Mucosa of gallbladder (tissue), 1 donor: ENCODE data around the gene ZNF319. TPM values are rescaled to one million over a fixed set of nuclear protein-coding genes. Genes with fewer than 3 reads are reported as not detected.

Experiments
- DNase-seq: peaks from one replicate; pipeline ENCODE4 v3.0.0-alpha.2; 2020; ENCODE audit warnings: low spot score
- total RNA-seq: library from RNA; stranded (reverse); gene quantifications from one replicate; pipeline ENCODE4 v1.2.1, GENCODE V29; 2021
- donor health status: DM: no; HTN: no; CAD: no.

The ZNF319 gene
- 12.1 TPM for total RNA-seq

- DNase-seq = no peak
Measured at GRCh38 chr16:57999971-58000705, at the start of gene ZNF319. TSS of gene ZNF319 (minus strand) at chr16:58000672. CDS start at chr16:57998265, 2,407 bp downstream.

DNA sequence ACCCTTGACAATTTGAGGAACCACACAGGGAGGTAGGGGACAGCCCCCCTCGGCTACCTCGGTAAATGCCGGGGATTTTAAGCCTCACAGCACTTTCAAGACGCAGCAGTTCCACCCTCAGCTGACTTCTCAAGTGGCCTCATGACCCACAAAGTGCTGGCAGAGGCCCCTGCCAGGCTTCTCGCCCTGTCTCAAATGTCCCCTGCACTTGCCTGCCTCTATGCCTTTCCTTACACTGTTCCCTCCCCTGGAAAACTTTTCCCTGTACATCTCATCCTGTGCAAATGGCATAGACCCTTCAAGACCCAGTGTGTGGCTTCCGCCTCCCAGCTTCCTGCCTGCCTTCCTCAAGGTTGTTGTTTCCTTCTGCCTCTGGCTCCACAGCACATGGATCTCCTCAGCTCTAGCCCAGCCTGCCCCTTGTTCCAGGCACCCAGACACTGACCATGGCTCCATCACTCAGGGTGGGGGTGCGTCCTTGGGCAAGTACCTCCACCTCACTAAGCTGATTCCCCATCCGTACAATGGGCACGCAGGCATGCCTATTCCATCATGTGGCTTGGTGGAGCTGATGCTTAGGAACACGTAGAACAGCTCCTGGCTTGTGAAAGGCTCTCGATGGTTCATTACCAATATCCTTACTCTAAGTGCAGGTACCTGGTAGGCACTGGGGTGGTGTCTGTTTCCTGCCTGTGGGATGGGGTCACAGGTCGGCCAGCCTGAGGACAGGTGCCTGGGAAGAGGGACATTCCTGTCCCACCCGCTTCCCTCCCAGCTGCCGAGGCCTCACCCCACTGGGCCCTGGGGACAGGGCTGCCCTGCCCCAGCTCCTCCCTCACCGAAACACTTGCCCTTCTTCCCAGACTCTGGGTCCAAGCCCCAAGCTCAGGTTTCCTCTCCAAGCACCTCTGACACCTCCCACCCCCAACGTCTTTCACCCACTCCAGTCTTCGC is 49.0 kb upstream of the ZNF319 start:
- DNase-seq = no peak

GRCh38 chr16:58048494-58049231 is 48.2 kb upstream of the ZNF319 start:
- no peak for DNase-seq

- no peak for DNase-seq
Measured at GRCh38 chr16:58047557-58048348, 47.3 kb upstream of the ZNF319 start.

GRCh38 chr16:58046936-58047335 is 46.5 kb upstream of the ZNF319 start:
- no peak for DNase-seq

- DNase-seq = no peak
Measured at GRCh38 chr16:58046054-58046881, 45.8 kb upstream of the ZNF319 start.

- DNase-seq = no peak
Measured at GRCh38 chr16:58045096-58045495, 44.6 kb upstream of the ZNF319 start.

GRCh38 chr16:58044266-58045019 is 44.0 kb upstream of the ZNF319 start:
- no peak for DNase-seq

DNA sequence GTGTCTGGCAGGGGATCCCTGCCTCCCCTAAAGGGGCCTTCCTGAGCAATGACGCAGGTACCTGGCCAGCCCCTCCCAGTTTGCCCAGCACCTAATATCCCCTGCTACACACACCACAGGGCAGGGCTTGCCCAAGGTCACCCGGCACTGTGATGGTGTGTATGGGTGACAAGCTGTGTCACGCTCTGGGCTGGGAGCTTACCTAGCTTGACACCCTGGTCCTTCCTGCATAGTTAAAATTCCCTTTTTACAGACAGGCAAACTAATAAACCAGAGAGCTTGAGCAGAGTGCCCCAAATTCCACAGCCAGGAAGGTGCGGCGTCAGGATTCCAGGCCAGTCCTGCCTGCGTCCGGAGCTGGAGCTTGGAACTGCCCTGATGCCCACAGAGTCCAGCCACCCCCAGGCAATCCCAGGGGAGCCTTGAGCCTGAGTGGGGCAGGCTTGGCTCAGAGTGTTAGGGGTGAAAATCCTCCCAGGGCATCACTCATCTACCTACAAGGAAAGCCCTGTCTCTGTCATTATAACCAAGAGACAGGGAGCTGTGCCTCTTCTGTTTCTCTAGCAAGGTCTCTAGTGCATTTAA is 43.2 kb upstream of the ZNF319 start:
- no peak for DNase-seq

GRCh38 chr16:58042886-58043515 is 42.5 kb upstream of the ZNF319 start:
- no peak for DNase-seq

DNA sequence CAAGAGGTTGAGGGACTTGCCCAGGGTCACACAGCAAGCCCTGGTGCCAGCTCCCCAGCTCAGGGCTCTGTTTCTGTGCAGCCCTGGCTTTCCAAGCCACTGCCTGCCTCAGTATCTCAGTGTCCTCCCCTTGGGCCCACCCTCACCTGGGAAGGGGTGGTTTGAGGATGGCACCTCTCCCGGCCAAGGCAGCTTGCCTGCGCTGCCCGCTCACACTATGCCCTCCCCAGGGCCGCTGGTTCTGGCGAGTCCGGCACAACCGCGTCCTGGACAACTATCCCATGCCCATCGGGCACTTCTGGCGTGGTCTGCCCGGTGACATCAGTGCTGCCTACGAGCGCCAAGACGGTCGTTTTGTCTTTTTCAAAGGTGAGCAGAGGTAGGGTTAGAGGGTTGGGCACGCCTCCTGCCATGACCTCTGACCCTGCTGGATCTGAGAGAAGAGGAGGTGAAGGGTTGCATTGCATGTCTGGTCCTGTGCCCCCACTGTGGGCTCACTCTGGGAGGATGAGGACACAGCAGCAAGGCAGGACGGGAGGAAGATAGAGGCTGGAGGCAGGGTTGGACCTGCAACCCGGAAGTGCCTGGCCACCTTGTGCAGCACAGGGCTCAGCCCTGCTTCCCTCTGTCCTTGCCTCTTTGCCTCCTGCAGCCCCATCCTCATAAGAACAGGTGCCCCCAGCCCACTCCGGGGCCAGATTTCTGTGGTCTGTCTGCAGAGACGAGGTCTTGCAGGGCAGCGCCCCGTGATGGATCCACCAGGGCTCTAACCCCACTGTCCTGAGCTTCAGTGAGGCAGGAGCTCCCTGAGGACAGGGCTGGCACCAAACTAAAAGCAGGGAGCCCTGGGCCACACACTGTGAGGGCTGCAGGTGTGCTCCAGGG is 41.8 kb upstream of the ZNF319 start:
- DNase-seq = no peak

- no peak for DNase-seq
Measured at GRCh38 chr16:58041628-58041955, 41.1 kb upstream of the ZNF319 start.

- no peak for DNase-seq
Measured at GRCh38 chr16:58040945-58041627, 40.6 kb upstream of the ZNF319 start.

GRCh38 chr16:58040496-58040846 is 40.0 kb upstream of the ZNF319 start:
- DNase-seq = no peak

GRCh38 chr16:58039829-58040495 is 39.5 kb upstream of the ZNF319 start:
- no peak for DNase-seq

DNA sequence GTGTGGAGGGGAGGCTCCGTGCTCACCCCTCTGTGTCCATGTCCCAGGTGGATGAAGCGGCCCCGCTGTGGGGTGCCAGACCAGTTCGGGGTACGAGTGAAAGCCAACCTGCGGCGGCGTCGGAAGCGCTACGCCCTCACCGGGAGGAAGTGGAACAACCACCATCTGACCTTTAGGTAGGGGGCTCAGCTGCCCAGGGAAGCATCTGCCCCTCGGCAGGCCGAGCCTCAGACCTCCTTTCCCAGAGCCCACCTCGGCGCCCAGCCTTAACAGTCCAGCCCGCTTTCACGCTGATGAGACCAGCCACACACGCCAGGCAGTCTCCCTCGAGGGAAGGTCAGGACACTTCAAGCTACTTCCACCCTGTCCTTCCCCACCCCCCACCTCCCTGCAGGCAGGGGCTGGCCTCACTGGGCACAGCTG is 37.8 kb upstream of the ZNF319 start:
- no peak for DNase-seq
